Activated naive CD8-positive, alpha-beta T cell treated with anti-CD3 and anti-CD28 coated beads for 36 hours (primary cell): ENCODE results near the gene ADCY10. TPM values are rescaled to one million over a fixed set of nuclear protein-coding genes. Genes with fewer than 3 reads are reported as not detected.
"Not testable (repeated sequence)": the region's sequence is repeated elsewhere in the genome, so short reads cannot be mapped to it uniquely, and the experiment has no call there.

Experiments used
- DNase-seq: peaks from one replicate; pipeline ENCODE4 v3.0.0; 2021
- H3K27ac Mint-ChIP-seq: one replicate; pipeline ENCODE4 v1.8.0; 2022; ENCODE audit warnings: mild to moderate bottlenecking, moderate library complexity, mixed read lengths
- H3K27me3 Mint-ChIP-seq: one replicate; pipeline ENCODE4 v1.8.0; 2022; ENCODE audit warnings: mild to moderate bottlenecking, mixed read lengths
- H3K36me3 Mint-ChIP-seq: one replicate; pipeline ENCODE4 v1.8.0; 2021; ENCODE audit warnings: mild to moderate bottlenecking, mixed read lengths
- H3K4me1 Mint-ChIP-seq: one replicate; pipeline ENCODE4 v1.8.0; 2021; ENCODE audit warnings: mixed read lengths
- H3K4me3 Mint-ChIP-seq: one replicate; pipeline ENCODE4 v1.8.0; 2022; ENCODE audit warnings: mild to moderate bottlenecking, moderate library complexity, mixed read lengths
- H3K9me3 Mint-ChIP-seq: one replicate; pipeline ENCODE4 v1.8.0; 2022; ENCODE audit warnings: mixed read lengths
- total RNA-seq, 2 experiments: library from RNA; stranded (reverse); gene quantifications; one replicate each; pipeline ENCODE4 v1.2.3, GENCODE V29; 2021

Gene ADCY10
- total RNA-seq, 2 experiments from 2014 or later, result not detected

- no peaks in the 10 kb centered on the region for H3K9me3 Mint-ChIP-seq
- no peak overlapping the region for H3K27ac Mint-ChIP-seq
- no peak overlapping the region for H3K4me3 Mint-ChIP-seq
- no peak for DNase-seq
- no peaks in the 10 kb centered on the region for H3K27me3 Mint-ChIP-seq
- no peaks in the 10 kb centered on the region for H3K36me3 Mint-ChIP-seq
- no peaks in the 10 kb centered on the region for H3K4me1 Mint-ChIP-seq
Observed at GRCh38 chr1:167880580-167881021, 33.3 kb downstream of the ADCY10 start.

GRCh38 chr1:167879508-167879907, 34.4 kb downstream of the ADCY10 start:
- Mint-ChIP-seq H3K4me3 (no peak overlapping the region), H3K36me3 (no peaks in the 10 kb centered on the region), H3K27ac (no peak overlapping the region), H3K27me3 (no peaks in the 10 kb centered on the region), H3K4me1 (no peaks in the 10 kb centered on the region), H3K9me3 (no peaks in the 10 kb centered on the region)
- no peak for DNase-seq

- Mint-ChIP-seq H3K27ac (no peak overlapping the region), H3K4me3 (no peak overlapping the region), H3K4me1 (no peaks in the 10 kb centered on the region), H3K27me3 (no peaks in the 10 kb centered on the region), H3K9me3 (no peaks in the 10 kb centered on the region), H3K36me3 (no peaks in the 10 kb centered on the region)
- DNase-seq, result no peak
Observed at GRCh38 chr1:167878372-167879160, 35.4 kb downstream of the ADCY10 start.

GRCh38 chr1:167876597-167877175, 37.2 kb downstream of the ADCY10 start:
- Mint-ChIP-seq H3K9me3 (no peaks in the 10 kb centered on the region), H3K36me3 (no peaks in the 10 kb centered on the region), H3K27ac (no peak overlapping the region), H3K4me1 (no peaks in the 10 kb centered on the region), H3K27me3 (no peaks in the 10 kb centered on the region), H3K4me3 (no peak overlapping the region)
- no peak for DNase-seq

GRCh38 chr1:167871331-167871730, 42.6 kb downstream of the ADCY10 start:
- H3K36me3 Mint-ChIP-seq, result no peaks in the 10 kb centered on the region
- no peaks in the 10 kb centered on the region for H3K27me3 Mint-ChIP-seq
- H3K4me3 Mint-ChIP-seq, result no peak overlapping the region
- no peaks in the 10 kb centered on the region for H3K4me1 Mint-ChIP-seq
- no peak for DNase-seq
- H3K9me3 Mint-ChIP-seq, result no peaks in the 10 kb centered on the region
- no peak overlapping the region for H3K27ac Mint-ChIP-seq

- not testable (repeated sequence) for H3K9me3 Mint-ChIP-seq, DNase-seq, H3K4me3 Mint-ChIP-seq, H3K27me3 Mint-ChIP-seq, H3K36me3 Mint-ChIP-seq, H3K27ac Mint-ChIP-seq, H3K4me1 Mint-ChIP-seq
Observed at GRCh38 chr1:167869157-167870001, 44.6 kb downstream of the ADCY10 start.

GRCh38 chr1:167866739-167867414, 47.1 kb downstream of the ADCY10 start:
- H3K4me3 Mint-ChIP-seq, H3K27ac Mint-ChIP-seq, H3K27me3 Mint-ChIP-seq, H3K36me3 Mint-ChIP-seq, H3K4me1 Mint-ChIP-seq, DNase-seq, H3K9me3 Mint-ChIP-seq: not testable (repeated sequence)

- not testable (repeated sequence) for H3K36me3 Mint-ChIP-seq, H3K9me3 Mint-ChIP-seq, H3K4me1 Mint-ChIP-seq, H3K27ac Mint-ChIP-seq, H3K4me3 Mint-ChIP-seq, H3K27me3 Mint-ChIP-seq, DNase-seq
Observed at GRCh38 chr1:167866326-167866725, 47.6 kb downstream of the ADCY10 start.

- not testable (repeated sequence) for DNase-seq, H3K9me3 Mint-ChIP-seq, H3K4me1 Mint-ChIP-seq, H3K27me3 Mint-ChIP-seq, H3K36me3 Mint-ChIP-seq, H3K4me3 Mint-ChIP-seq, H3K27ac Mint-ChIP-seq
Observed at GRCh38 chr1:167865804-167866308, 48.1 kb downstream of the ADCY10 start.

- H3K9me3 Mint-ChIP-seq, H3K4me1 Mint-ChIP-seq, H3K36me3 Mint-ChIP-seq, H3K27me3 Mint-ChIP-seq, H3K27ac Mint-ChIP-seq, DNase-seq, H3K4me3 Mint-ChIP-seq: not testable (repeated sequence)
Observed at GRCh38 chr1:167865193-167865592, 48.7 kb downstream of the ADCY10 start.

GRCh38 chr1:167864392-167865032, 49.4 kb downstream of the ADCY10 start:
- Mint-ChIP-seq H3K4me1 (no peaks in the 10 kb centered on the region), H3K36me3 (no peaks in the 10 kb centered on the region), H3K27ac (no peak overlapping the region), H3K4me3 (no peak overlapping the region), H3K27me3 (no peaks in the 10 kb centered on the region), H3K9me3 (no peaks in the 10 kb centered on the region)
- DNase-seq, result no peak

GRCh38 chr1:167863921-167864279, 50.0 kb downstream of the ADCY10 start:
- no peak overlapping the region for H3K27ac Mint-ChIP-seq
- no peaks in the 10 kb centered on the region for H3K36me3 Mint-ChIP-seq
- no peaks in the 10 kb centered on the region for H3K9me3 Mint-ChIP-seq
- no peaks in the 10 kb centered on the region for H3K4me1 Mint-ChIP-seq
- no peaks in the 10 kb centered on the region for H3K27me3 Mint-ChIP-seq
- no peak for DNase-seq
- no peak overlapping the region for H3K4me3 Mint-ChIP-seq

GRCh38 chr1:167863191-167863920, 50.6 kb downstream of the ADCY10 start:
- not testable (repeated sequence) for H3K36me3 Mint-ChIP-seq, H3K27ac Mint-ChIP-seq, DNase-seq

GRCh38 chr1:167862432-167863076, 51.4 kb downstream of the ADCY10 start:
- Mint-ChIP-seq H3K4me1 (no peaks in the 10 kb centered on the region), H3K27me3 (no peaks in the 10 kb centered on the region), H3K36me3 (no peaks in the 10 kb centered on the region), H3K9me3 (no peaks in the 10 kb centered on the region), H3K4me3 (no peak overlapping the region), H3K27ac (no peak overlapping the region)
- no peak for DNase-seq

More at GRCh38 chr1:167863191-167863920, 50.6 kb downstream of the ADCY10 start:
- H3K4me1 Mint-ChIP-seq, H3K9me3 Mint-ChIP-seq, H3K4me3 Mint-ChIP-seq, H3K27me3 Mint-ChIP-seq: not testable (repeated sequence)
